Sigmoid colon (tissue), 4 donors: ENCODE results near the gene CCNQ.

ENCODE experiments used
- CTCF ChIP-seq, 4 experiments: fragments of 450-650 bp in 3 of 4; fragments of 200-600 bp in 1 of 4; IDR thresholded peaks; one replicate each; pipeline ENCODE4 v1.5.1; 2016 to 2019; ENCODE audit warnings: antibody characterized with exemption in 4 of 4, mild to moderate bottlenecking in 3 of 4, moderate library complexity in 2 of 4
- POLR2AphosphoS5 ChIP-seq, 4 donors: sonication (generic); formaldehyde crosslinking; IDR thresholded peaks; one replicate each; pipeline ENCODE4 v1.6.1; 2017; ENCODE audit warnings: antibody characterized with exemption in 4 of 4

- TF ChIP-seq CTCF (IDR thresholded peaks at IDR 0.05) (no peak), POLR2AphosphoS5 (IDR thresholded peaks at IDR 0.05) (no peak)
Observed at GRCh38 chrX:153642655-153643430, 43.9 kb upstream of the CCNQ start.
